ENCODE measurements around the gene MDFI. TPM values are rescaled to one million over a fixed set of nuclear protein-coding genes. Genes with fewer than 3 reads are reported as not detected.
A peak's percentile ranks its signal among the peaks of the same experiment; 100 is the strongest.

Gene MDFI
- total RNA-seq, 1 donor from 2014 or later: 11.0 TPM

GRCh38 chr6:41604006-41604405, 34.3 kb upstream of the MDFI start:
- Histone ChIP-seq H3K9me3 (no peaks in the 10 kb centered on the region), H3K36me3 (no peaks in the 10 kb centered on the region), H3K27ac (no peak overlapping the region), H3K4me3 (no peak overlapping the region), H3K4me1 (peaks cover 7% of the 10 kb centered on the region), H3K27me3 (no peaks in the 10 kb centered on the region)
- no peak for TF ChIP-seq CTCF (IDR thresholded peaks at IDR 0.05)
- DNase-seq (peak; percentile 40), ATAC-seq (no peak)
- intact Hi-C loops (cut with DNase I): loop anchor here (5.0 kb wide), 1 partner anchor 78 kb away; no protein-coding TSS in a partner anchor

- Histone ChIP-seq H3K9me3 (no peaks in the 10 kb centered on the region), H3K27me3 (no peaks in the 10 kb centered on the region), H3K4me1 (peaks cover 7% of the 10 kb centered on the region), H3K27ac (no peak overlapping the region), H3K4me3 (no peak overlapping the region), H3K36me3 (no peaks in the 10 kb centered on the region)
- DNase-seq: no peak
- TF ChIP-seq CTCF (IDR thresholded peaks at IDR 0.05): no peak
- no peak for ATAC-seq
- intact Hi-C loops (cut with DNase I): no loop called here
Measured at GRCh38 chr6:41605649-41606048, 32.6 kb upstream of the MDFI start.

- Histone ChIP-seq H3K4me1 (peaks cover 7% of the 10 kb centered on the region), H3K27me3 (no peaks in the 10 kb centered on the region), H3K36me3 (no peaks in the 10 kb centered on the region), H3K27ac (no peak overlapping the region), H3K9me3 (no peaks in the 10 kb centered on the region), H3K4me3 (no peak overlapping the region)
- ATAC-seq: no peak
- no peak for TF ChIP-seq CTCF (IDR thresholded peaks at IDR 0.05)
- DNase-seq: no peak
- intact Hi-C loops (cut with DNase I): no loop called here
Measured at GRCh38 chr6:41607036-41607435, 31.2 kb upstream of the MDFI start.

GRCh38 chr6:41607736-41608135, 30.5 kb upstream of the MDFI start:
- Histone ChIP-seq H3K4me3 (no peak overlapping the region), H3K27me3 (no peaks in the 10 kb centered on the region), H3K9me3 (no peaks in the 10 kb centered on the region), H3K27ac (no peak overlapping the region), H3K36me3 (no peaks in the 10 kb centered on the region), H3K4me1 (peaks cover 7% of the 10 kb centered on the region)
- intact Hi-C loops (cut with DNase I): no loop called here
- DNase-seq (no peak), ATAC-seq (no peak)
- no peak for TF ChIP-seq CTCF (IDR thresholded peaks at IDR 0.05)

GRCh38 chr6:41608443-41609151, 29.7 kb upstream of the MDFI start:
- intact Hi-C loops (cut with DNase I): no loop called here
- H3K27ac ChIP-seq: no peak overlapping the region
- ATAC-seq: no peak
- H3K9me3 ChIP-seq: no peaks in the 10 kb centered on the region
- no peaks in the 10 kb centered on the region for H3K27me3 ChIP-seq
- TF ChIP-seq CTCF (IDR thresholded peaks at IDR 0.05): no peak
- H3K4me1 ChIP-seq: no peaks in the 10 kb centered on the region
- H3K36me3 ChIP-seq: no peaks in the 10 kb centered on the region
- no peak overlapping the region for H3K4me3 ChIP-seq
- DNase-seq: no peak

GRCh38 chr6:41614715-41615114, 23.6 kb upstream of the MDFI start:
- Histone ChIP-seq H3K36me3 (no peaks in the 10 kb centered on the region), H3K27me3 (no peaks in the 10 kb centered on the region), H3K4me3 (no peak overlapping the region), H3K9me3 (no peaks in the 10 kb centered on the region), H3K4me1 (no peaks in the 10 kb centered on the region), H3K27ac (no peak overlapping the region)
- TF ChIP-seq CTCF (IDR thresholded peaks at IDR 0.05): no peak
- no peak for DNase-seq
- intact Hi-C loops (cut with DNase I): no loop called here
- ATAC-seq: peak; percentile 61
